HL-60 (cell line): ENCODE measurements around the gene GDAP2.

ENCODE experiments used
- DNase-seq, 2 experiments: peaks; one replicate each; pipeline ENCODE4 v3.0.0-alpha.2; 2010 to 2020; ENCODE audit warnings: low read depth in 1 of 2, low spot score in 1 of 2
- H3K27ac ChIP-seq: fragments of 250-450 bp; sonication (Bioruptor Pico); replicated peaks from 2 replicates; pipeline ENCODE4 v1.5.1; 2020; ENCODE audit warnings: mild to moderate bottlenecking, moderate library complexity
- H3K27me3 ChIP-seq: fragments of 250-450 bp; sonication (Bioruptor Pico); 2 replicates; pipeline ENCODE4 v1.5.1; 2021; ENCODE audit warnings: mild to moderate bottlenecking, moderate library complexity; ENCODE audit not compliant: insufficient read depth, poor library complexity, severe bottlenecking
- H3K4me3 ChIP-seq: replicated peaks from 2 replicates; pipeline ENCODE4 v1.5.1; 2011; ENCODE audit warnings: mild to moderate bottlenecking, control low read depth, low read length; ENCODE audit not compliant: insufficient read depth
- CTCF ChIP-seq: IDR thresholded peaks from one replicate; pipeline ENCODE4 v1.5.1; 2011; ENCODE audit warnings: low read length, control low read depth, inconsistent platforms; ENCODE audit not compliant: insufficient read depth
- GABPA ChIP-seq: IDR thresholded peaks from 2 replicates; pipeline ENCODE4 v1.6.1; 2012; ENCODE audit warnings: low read depth
- POLR2AphosphoS5 ChIP-seq: IDR thresholded peaks from 2 replicates; pipeline ENCODE4 v1.6.1; 2012; ENCODE audit warnings: low read depth
- REST ChIP-seq: IDR thresholded peaks from 2 replicates; pipeline ENCODE4 v1.6.1; 2012; ENCODE audit warnings: low read depth; ENCODE audit not compliant: insufficient replicate concordance
- SPI1 ChIP-seq: IDR thresholded peaks from 2 replicates; pipeline ENCODE4 v1.6.1; 2012; ENCODE audit warnings: low read depth, mild to moderate bottlenecking, borderline replicate concordance

The GDAP2 gene

GRCh38 chr1:117857418-117857817 is 72.0 kb downstream of the GDAP2 start:
- no peak overlapping the region for H3K27ac ChIP-seq
- no peak overlapping the region for H3K4me3 ChIP-seq
- TF ChIP-seq REST: no peak
- no peak for TF ChIP-seq GABPA
- TF ChIP-seq CTCF: no peak
- TF ChIP-seq SPI1: no peak
- TF ChIP-seq POLR2AphosphoS5: no peak
- no peak for DNase-seq
- H3K27me3 ChIP-seq: no peaks in the 10 kb centered on the region

GRCh38 chr1:117852853-117853553 is 76.4 kb downstream of the GDAP2 start:
- TF ChIP-seq REST (no peak), GABPA (no peak), POLR2AphosphoS5 (no peak), SPI1 (no peak), CTCF (no peak)
- DNase-seq: no peak
- Histone ChIP-seq H3K27ac (no peak overlapping the region), H3K4me3 (no peak overlapping the region), H3K27me3 (no peaks in the 10 kb centered on the region)

- H3K27me3 ChIP-seq: no peaks in the 10 kb centered on the region
- H3K4me3 ChIP-seq: no peak overlapping the region
- TF ChIP-seq GABPA (no peak), CTCF (no peak), SPI1 (no peak), REST (no peak), POLR2AphosphoS5 (no peak)
- H3K27ac ChIP-seq: no peak overlapping the region
- DNase-seq: no peak
These were observed 77.7 kb downstream of the GDAP2 start for GRCh38 chr1:117851687-117852086.
